HG03565 (cell line): ENCODE data around the gene BTBD10.
"Not testable (repeated sequence)": the region's sequence is repeated elsewhere in the genome, so short reads cannot be mapped to it uniquely, and the experiment has no call there.

Experiments used
- ATAC-seq: cut with Tn5 transposase; IDR thresholded peaks from one replicate; pipeline ENCODE4 v1.9.1; 2021; ENCODE audit warnings: mild to moderate bottlenecking, moderate library complexity; ENCODE audit not compliant: unreplicated experiment

Gene BTBD10

DNA sequence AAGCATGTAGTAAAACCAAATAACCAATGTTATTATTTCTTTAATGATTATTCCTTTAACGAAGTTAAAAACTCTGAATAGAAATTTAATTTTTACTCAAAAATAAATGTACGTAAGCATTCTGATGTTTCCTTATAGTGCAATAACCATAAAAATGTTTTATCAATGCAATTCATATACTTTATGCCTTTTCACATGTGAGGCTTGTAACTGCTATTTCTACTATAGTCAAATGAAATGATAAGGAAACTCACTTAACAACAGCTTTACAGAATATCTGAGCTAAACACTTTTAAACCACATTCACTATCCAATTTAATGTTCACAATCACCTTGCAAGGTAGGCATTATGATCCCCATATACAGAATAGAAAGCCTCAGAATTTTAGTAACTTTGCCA is 17.4 kb downstream of the BTBD10 start:
- no peak for ATAC-seq

GRCh38 chr11:13440100-13440855 is 22.7 kb downstream of the BTBD10 start:
- ATAC-seq: no peak

DNA sequence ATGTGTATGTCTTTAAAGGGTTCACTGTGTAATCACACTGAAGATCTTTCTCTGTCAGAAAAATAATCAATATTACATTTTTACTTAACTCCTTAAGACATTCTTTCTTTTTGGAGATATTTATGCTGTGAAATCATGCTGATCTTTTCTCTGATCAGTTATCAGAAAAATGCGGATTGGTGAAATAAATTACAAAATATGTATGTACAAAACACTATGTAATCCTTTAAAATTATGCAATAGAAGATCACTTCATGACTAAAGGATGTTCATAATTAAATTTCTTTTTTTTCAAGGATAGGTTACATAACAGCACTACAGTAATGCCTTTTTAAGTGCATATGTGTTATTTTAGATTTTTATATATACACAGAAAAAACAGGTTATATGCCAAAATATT is 24.7 kb downstream of the BTBD10 start:
- ATAC-seq: no peak

DNA sequence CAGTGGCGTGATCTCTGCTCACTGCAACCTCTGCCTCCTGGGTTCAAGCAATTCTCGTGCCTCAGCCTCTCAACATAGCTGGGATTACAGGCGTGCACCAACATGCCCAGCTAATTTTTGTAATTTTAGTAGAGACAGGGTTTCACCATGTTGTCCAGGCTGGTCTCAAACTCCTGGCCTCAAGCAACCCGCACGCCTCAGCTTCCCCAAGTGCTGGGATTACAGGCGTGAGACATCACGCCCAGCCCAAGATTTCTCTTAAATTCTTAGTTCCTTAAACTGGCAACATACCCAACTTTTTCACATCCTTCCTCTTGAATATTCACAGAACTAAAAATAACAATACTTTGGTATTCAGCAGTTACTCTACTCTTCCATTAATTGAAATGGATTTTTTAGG is 26.2 kb downstream of the BTBD10 start:
- ATAC-seq: not testable (repeated sequence)

- ATAC-seq: no peak
These were observed 28.5 kb downstream of the BTBD10 start for GRCh38 chr11:13434247-13435205.

DNA sequence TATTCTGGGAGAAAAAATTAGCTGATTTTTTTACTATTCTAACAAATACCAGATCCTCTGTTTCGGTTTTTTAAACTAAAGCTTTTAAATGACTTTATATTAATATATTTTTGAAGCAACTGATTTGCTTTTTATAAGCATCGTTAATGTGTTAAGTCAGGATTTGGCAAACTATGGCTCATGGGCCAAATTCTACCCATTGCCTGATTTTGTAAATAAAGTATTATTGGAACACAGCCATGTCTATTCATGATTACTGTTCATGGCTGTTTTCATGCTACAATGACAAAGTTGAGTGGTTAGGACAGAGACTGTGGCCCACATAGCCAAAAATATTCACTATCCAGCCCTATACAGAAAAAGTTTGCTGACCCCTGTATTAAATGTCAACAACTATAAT is 29.6 kb downstream of the BTBD10 start:
- ATAC-seq: no peak

DNA sequence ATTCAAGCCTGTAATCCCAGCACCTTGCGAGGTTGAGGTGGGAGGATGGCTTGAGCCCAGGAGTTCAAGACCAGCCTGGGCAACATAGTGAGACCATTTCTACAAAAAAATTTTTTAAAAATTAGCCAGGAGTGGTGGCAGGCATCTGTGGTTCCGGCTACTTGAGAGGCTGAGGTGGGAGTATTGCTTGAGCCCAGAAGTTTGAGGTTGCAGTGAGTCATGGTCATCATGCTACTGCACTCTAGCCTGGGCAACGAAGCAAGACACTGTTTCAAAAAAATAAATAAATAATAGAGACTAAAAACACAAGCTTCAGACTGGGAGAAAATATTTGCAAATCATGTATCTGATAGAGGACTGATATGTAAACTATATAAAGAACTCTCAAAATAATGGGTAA is 33.2 kb downstream of the BTBD10 start:
- no peak for ATAC-seq

- ATAC-seq: no peak
These were observed 33.7 kb downstream of the BTBD10 start for GRCh38 chr11:13429288-13429687.

DNA sequence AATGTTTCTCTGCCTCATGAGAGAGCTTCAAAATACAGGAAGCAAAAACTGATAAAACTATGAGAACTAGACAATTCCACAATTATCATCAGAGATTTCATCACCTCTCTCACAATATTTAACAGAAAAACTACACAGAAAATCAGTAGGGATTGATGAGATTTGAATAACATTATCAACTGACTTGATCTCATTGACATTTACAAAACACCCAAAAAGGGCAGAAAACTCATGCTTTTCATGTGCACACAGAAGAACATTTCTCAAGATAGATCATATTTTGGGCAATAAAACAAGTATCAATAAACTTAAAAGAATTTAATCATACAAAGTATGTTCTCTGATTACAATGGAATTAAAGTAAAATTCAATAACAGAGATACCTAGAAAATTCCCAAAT is 35.6 kb downstream of the BTBD10 start:
- no peak for ATAC-seq

DNA sequence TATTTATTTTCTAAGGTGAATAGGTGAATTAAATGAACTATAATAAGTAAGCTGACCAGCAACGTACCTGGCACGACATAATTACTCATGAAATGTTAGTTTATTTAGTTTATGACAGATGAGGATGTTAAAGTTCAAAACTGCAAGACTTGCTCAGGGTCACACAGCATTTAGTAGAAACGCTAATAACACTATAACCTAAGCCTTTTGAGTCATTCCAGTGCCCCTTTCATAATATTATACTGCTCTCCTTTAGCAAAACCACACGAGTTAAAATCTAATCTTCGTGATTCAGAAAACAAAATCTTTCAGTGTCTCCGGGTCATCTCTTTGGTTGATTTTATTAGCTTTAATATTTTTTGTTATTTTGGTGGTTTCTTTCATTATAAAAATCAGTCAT is 39.6 kb downstream of the BTBD10 start:
- ATAC-seq: no peak

DNA sequence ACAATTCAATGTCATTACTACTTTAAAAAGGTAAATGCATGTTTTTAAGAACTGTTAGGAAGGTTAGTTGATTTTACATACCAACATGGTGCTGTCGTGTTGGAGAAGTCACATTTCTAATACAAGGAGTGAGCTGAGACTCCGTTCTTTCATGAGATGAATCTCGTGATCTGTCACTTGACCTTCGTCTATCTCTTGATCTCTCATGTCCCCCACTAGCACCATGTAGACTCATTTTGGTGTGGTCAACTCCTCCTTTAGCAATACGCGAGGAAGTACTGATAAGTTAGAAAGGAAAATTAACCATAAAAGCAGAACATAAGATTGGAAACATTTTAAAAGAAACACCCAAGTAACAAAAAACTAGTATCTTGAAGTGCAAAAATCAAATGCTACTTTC is 41.5 kb downstream of the BTBD10 start:
- ATAC-seq: no peak

DNA sequence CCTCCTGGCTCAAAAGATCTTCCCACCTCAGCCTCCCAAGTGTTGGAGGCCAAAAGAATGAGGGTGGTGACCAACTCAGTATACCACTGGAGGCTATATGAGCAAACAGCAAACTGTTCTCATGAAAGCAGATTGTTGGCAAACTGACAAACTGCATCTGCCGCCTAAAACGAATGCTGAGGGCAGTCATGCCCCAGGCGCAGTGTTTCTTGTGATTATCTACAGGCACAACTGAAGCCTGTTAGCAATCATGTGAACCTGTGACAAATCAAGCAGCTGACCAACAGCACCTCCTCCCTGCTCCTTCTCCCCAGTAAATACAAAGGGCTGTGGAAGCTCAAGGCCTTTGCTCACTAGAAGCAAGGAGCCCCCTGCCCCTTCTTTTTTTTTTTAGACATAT is 47.8 kb downstream of the BTBD10 start:
- ATAC-seq: no peak

DNA sequence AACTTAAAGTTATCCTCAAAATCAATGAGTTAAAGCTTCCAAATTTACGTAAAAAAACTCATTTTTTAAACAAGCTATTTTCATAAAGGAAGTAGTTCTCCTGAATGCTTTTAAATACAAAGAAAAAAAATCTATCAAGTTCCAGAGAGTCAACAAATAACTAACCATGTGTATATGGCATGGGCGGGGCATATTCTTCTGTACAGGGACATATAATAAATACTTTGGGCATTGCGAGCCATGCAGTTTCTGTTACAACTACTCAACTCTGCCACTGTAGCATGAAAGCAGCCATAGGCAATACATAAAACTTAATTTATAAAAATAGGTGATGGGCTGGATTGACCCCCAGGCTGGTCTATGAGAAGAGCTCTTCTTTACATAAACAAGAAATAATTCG is 57.8 kb downstream of the BTBD10 start:
- no peak for ATAC-seq

DNA sequence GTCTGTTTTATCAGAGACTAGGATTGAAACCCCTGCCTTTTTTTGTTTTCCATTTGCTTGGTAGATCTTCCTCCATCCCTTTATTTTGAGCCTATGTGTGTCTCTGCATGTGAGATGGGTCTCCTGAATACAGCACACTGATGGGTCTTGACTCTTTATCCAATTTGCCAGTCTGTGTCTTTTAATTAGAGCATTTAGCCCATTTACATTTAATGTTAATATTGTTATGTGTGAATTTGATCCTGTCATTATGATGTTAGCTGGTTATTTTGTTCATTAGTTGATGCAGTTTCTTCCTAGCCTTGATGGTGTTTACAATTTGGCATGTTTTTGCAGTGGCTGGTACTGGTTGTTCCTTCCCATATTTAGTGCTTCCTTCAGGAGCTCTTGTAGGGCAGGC is 64.7 kb downstream of the BTBD10 start:
- not testable (repeated sequence) for ATAC-seq

- no peak for ATAC-seq
These were observed 71.8 kb downstream of the BTBD10 start for GRCh38 chr11:13391217-13391616.

- no peak for ATAC-seq
These were observed 74.3 kb downstream of the BTBD10 start for GRCh38 chr11:13388741-13389140.

DNA sequence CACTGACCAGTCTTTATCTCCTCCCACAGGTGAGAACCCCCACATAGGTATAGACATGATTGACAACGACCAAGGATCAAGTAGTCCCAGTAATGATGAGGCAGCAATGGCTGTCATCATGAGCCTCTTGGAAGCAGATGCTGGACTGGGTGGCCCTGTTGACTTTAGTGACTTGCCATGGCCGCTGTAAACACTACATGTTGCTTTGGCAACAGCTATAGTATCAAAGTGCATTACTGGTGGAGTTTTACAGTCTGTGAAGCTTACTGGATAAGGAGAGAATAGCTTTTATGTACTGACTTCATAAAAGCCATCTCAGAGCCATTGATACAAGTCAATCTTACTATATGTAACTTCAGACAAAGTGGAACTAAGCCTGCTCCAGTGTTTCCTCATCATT is 76.5 kb downstream of the BTBD10 start:
- no peak for ATAC-seq

DNA sequence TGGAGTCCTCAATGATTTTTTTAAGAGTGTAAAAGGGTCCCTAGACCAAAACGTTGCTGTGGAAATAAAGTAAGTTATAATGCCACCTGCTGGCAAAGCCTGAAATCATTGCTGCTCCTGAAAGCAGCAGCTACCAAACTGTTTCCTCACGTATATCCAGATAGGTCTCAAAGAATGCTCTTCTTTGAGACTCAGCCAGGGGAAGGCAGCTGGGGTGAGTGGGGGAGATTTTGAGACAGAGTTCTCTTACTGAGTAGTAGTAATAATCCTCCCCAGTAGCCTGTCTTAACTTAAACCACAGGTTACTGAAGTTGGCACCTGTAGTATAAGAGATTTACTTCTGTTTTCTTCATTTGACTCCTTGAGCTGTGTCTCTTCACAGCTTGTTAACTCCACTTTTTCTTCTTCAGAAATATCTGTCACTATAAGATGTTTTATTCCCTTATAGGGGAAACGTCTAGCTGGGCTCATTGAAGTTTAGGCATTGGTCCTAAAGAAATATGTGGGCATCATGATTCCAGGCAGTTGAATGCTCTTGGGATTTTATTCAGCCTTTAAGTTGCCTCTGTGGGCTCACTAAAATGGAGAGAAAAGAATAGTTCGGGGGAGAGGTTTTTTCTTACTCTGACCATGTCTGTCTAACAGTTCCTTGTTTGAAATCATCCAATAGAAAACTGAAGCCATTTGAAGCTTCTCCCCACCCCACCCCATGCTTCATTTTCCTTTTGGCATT is 77.9 kb downstream of the BTBD10 start:
- no peak for ATAC-seq

DNA sequence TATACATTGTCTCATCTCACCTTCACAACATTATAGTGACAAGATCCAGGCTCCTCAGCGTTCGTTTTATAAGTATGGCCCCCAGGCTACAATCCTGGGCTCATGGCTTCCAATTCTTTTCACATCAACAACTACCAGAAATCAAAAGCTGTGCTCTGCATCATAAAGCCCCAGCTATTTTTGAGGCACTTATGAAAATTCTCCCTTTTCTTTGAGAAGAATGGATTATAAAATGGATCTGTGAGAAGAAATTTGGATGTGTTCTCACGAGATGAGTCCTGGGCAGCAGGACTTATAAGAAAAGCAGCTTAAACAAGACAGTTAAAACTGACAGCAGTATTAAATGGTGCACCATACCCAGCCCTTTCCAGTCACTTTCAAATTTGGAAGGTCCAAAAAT is 80.3 kb downstream of the BTBD10 start:
- no peak for ATAC-seq

DNA sequence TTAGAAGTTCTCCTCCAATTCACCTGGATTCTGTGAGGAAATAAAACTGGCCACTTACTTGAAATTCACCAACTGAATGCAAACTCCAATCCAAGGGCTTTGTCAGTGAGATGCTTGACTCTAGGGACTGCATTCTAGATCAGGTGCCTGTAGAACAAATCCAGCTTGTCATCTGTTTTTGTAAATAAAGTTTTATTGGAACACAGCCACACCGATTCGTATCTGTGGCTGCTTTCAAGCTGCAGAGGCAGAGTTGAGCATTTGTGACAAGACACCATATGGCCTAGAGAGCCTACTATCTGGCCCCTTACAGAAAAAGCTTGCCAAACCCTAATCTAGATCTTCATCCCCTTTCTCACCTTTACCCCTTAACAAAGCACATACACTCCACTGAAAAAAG is 82.3 kb downstream of the BTBD10 start:
- ATAC-seq: no peak

- ATAC-seq: no peak
These were observed 84.7 kb downstream of the BTBD10 start for GRCh38 chr11:13378316-13378715.
